HL-60 (cell line): Measurements from ENCODE around the gene ZNF273.
"Not testable (repeated sequence)": the region's sequence is repeated elsewhere in the genome, so short reads cannot be mapped to it uniquely, and the experiment has no call there.

ENCODE experiments used
- DNase-seq, 2 experiments: peaks; one replicate each; pipeline ENCODE4 v3.0.0-alpha.2; 2010 to 2020; ENCODE audit warnings: low read depth in 1 of 2, low spot score in 1 of 2
- H3K27ac ChIP-seq: fragments of 250-450 bp; sonication (Bioruptor Pico); replicated peaks from 2 replicates; pipeline ENCODE4 v1.5.1; 2020; ENCODE audit warnings: mild to moderate bottlenecking, moderate library complexity
- H3K27me3 ChIP-seq: fragments of 250-450 bp; sonication (Bioruptor Pico); 2 replicates; pipeline ENCODE4 v1.5.1; 2021; ENCODE audit warnings: mild to moderate bottlenecking, moderate library complexity; ENCODE audit not compliant: insufficient read depth, poor library complexity, severe bottlenecking
- H3K4me3 ChIP-seq: replicated peaks from 2 replicates; pipeline ENCODE4 v1.5.1; 2011; ENCODE audit warnings: mild to moderate bottlenecking, control low read depth, low read length; ENCODE audit not compliant: insufficient read depth
- GABPA ChIP-seq: IDR thresholded peaks from 2 replicates; pipeline ENCODE4 v1.6.1; 2012; ENCODE audit warnings: low read depth
- POLR2AphosphoS5 ChIP-seq: IDR thresholded peaks from 2 replicates; pipeline ENCODE4 v1.6.1; 2012; ENCODE audit warnings: low read depth
- SPI1 ChIP-seq: IDR thresholded peaks from 2 replicates; pipeline ENCODE4 v1.6.1; 2012; ENCODE audit warnings: low read depth, mild to moderate bottlenecking, borderline replicate concordance
- TF ChIP-seq, protein P1 (sequence below): IDR thresholded peaks from one replicate; pipeline ENCODE4 v1.5.1; 2011; ENCODE audit warnings: low read length, control low read depth, inconsistent platforms; ENCODE audit not compliant: insufficient read depth
- TF ChIP-seq, protein P2 (sequence below): IDR thresholded peaks from 2 replicates; pipeline ENCODE4 v1.6.1; 2012; ENCODE audit warnings: low read depth; ENCODE audit not compliant: insufficient replicate concordance

The ZNF273 gene

DNA sequence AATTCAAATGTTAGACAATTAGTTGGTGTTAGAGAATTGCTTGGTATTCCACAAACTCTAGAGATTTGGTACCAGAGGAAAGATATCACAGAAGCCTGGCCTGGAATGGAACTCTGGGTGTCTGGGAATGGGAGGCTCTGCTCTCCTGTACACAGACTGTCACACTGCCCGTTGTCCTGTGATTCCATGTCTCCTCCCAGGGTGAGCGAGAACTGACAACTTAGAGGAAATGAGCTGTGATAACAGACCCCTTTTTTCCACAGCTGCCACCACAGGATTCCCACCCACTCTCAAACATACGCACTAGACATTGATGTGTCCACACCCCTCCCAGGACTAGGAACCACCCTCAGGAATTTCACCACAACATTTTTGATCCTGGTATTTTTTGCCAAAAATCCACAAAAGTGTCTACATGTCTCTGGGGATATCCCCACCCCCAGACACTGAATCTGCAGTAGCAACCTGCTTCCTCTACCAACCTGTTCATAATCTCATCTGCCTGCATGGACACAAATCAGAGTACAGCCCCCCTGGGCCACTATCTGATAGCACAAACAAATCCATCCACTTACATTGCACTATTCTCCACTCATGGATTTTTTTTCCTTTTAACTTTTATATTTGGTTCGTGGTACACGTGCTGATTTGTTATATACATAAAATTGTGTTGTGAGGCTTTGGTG, 4.7 kb downstream of the ZNF273 start:
- H3K27ac ChIP-seq, result no peak overlapping the region
- H3K27me3 ChIP-seq, result no peaks in the 10 kb centered on the region
- no peak for DNase-seq
- TF ChIP-seq, protein P1, sequence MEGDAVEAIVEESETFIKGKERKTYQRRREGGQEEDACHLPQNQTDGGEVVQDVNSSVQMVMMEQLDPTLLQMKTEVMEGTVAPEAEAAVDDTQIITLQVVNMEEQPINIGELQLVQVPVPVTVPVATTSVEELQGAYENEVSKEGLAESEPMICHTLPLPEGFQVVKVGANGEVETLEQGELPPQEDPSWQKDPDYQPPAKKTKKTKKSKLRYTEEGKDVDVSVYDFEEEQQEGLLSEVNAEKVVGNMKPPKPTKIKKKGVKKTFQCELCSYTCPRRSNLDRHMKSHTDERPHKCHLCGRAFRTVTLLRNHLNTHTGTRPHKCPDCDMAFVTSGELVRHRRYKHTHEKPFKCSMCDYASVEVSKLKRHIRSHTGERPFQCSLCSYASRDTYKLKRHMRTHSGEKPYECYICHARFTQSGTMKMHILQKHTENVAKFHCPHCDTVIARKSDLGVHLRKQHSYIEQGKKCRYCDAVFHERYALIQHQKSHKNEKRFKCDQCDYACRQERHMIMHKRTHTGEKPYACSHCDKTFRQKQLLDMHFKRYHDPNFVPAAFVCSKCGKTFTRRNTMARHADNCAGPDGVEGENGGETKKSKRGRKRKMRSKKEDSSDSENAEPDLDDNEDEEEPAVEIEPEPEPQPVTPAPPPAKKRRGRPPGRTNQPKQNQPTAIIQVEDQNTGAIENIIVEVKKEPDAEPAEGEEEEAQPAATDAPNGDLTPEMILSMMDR, result no peak
- TF ChIP-seq SPI1 (no peak), GABPA (no peak), POLR2AphosphoS5 (no peak)
- TF ChIP-seq, protein P2, sequence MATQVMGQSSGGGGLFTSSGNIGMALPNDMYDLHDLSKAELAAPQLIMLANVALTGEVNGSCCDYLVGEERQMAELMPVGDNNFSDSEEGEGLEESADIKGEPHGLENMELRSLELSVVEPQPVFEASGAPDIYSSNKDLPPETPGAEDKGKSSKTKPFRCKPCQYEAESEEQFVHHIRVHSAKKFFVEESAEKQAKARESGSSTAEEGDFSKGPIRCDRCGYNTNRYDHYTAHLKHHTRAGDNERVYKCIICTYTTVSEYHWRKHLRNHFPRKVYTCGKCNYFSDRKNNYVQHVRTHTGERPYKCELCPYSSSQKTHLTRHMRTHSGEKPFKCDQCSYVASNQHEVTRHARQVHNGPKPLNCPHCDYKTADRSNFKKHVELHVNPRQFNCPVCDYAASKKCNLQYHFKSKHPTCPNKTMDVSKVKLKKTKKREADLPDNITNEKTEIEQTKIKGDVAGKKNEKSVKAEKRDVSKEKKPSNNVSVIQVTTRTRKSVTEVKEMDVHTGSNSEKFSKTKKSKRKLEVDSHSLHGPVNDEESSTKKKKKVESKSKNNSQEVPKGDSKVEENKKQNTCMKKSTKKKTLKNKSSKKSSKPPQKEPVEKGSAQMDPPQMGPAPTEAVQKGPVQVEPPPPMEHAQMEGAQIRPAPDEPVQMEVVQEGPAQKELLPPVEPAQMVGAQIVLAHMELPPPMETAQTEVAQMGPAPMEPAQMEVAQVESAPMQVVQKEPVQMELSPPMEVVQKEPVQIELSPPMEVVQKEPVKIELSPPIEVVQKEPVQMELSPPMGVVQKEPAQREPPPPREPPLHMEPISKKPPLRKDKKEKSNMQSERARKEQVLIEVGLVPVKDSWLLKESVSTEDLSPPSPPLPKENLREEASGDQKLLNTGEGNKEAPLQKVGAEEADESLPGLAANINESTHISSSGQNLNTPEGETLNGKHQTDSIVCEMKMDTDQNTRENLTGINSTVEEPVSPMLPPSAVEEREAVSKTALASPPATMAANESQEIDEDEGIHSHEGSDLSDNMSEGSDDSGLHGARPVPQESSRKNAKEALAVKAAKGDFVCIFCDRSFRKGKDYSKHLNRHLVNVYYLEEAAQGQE, result no peak
- no peak overlapping the region for H3K4me3 ChIP-seq

DNA sequence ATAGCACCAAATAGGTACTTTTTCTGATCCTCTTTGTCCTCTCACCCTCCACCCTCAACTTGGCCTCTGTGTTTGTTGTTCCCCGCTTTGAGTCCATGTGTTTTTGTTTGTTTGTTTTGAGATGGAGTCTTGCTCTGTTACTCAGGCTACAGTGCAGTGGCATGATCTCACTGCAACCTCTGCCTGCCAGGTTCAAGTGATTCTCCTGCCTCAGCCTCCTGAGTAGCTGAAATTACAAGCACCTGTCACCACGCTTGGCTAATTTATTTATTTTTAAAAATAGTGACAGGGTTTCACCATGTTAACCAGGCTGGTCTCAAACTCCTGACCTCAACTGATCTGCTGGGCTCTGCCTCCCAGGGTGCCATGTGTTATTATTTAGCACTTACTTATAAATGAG, 5.3 kb downstream of the ZNF273 start:
- Histone ChIP-seq H3K27ac (no peak overlapping the region), H3K27me3 (no peaks in the 10 kb centered on the region), H3K4me3 (no peak overlapping the region)
- DNase-seq, result no peak
- TF ChIP-seq, protein P2, result no peak
- TF ChIP-seq, protein P1, result no peak
- no peak for TF ChIP-seq POLR2AphosphoS5
- no peak for TF ChIP-seq GABPA
- TF ChIP-seq SPI1, result no peak

DNA sequence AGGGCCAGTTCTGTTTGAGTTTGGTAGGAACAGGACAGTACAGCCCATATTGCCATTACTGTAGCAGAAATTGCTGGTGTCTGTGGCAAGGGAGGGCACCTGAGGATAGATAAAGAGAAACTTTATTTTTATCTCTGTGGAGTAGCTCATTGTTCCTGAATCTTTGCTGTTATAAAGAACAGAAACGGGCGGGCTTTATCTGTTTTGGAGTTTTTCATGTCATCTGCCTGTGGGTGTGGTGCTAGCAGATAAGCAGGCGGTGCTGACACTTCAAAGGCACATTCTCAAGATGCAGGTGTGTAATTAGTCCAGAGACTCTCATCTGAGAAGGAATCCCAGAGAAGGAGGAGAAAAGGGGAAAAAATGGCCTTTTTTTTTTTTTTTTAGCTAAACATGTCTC, 11.5 kb downstream of the ZNF273 start:
- Histone ChIP-seq H3K27me3 (no peaks in the 10 kb centered on the region), H3K27ac (no peak overlapping the region), H3K4me3 (no peak overlapping the region)
- no peak for DNase-seq
- TF ChIP-seq, protein P1, result no peak
- TF ChIP-seq, protein P2, result no peak
- TF ChIP-seq GABPA, result no peak
- TF ChIP-seq SPI1, result no peak
- no peak for TF ChIP-seq POLR2AphosphoS5

DNA sequence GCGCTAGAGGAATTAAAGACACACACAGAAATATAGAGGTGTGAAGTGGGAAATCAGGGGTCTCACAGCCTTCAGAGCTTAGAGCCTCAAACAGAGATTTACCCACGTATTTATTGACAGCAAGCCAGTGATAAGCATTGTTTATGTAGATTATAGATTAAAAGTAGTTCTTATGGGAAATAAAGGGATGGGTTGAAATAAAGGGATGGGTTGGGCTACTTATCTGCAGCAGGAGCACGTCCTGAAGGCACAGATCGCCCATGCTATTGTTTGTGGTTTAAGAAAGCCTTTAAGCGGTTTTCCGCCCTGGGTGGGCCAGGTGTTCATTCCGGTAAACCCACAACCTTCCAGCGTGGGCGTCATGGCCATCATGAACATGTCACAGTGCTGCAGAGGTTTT, 12.2 kb downstream of the ZNF273 start:
- not testable (repeated sequence) for H3K4me3 ChIP-seq, H3K27ac ChIP-seq, DNase-seq, H3K27me3 ChIP-seq

DNA sequence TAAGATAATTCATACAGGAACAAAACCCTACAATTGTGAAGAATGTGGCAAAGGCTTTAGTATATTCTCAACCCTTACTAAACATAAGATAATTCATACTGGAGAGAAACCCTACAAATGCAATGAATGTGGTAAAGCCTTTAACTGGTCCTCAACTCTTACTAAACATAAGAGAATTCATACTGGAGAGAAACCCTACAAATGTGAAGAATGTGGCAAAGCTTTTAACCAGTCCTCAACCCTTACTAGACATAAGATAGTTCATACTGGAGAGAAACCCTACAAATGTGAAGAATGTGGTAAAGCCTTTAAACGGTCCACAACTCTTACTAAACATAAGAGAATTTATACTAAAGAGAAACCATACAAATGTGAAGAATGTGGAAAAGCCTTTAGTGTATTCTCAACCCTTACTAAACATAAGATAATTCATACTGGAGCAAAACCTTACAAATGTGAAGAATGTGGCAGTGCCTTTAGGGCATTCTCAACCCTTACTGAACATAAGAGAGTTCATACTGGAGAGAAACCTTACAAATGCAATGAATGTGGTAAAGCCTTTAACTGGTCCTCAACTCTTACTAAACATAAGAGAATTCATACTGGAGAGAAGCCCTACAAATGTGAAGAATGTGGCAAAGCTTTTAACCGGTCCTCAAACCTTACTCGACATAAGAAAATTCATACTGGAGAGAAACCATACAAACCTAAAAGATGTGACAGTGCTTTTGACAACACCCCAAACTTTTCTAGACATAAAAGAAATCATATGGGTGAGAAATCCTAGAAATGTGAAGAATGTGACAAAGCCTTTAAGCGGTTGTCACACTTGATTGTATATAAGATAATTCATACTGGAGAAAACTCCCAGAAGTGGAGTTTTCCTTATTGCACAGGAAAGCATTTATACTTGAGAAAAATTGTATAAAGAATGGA, 25.4 kb downstream of the ZNF273 start:
- not testable (repeated sequence) for H3K27ac ChIP-seq, DNase-seq, H3K4me3 ChIP-seq, H3K27me3 ChIP-seq
